Hepatocyte (in vitro differentiated cells): Measurements from ENCODE around the gene EHD2.

ENCODE experiments used
- EZH2 ChIP-seq: fragments of 200-600 bp; sonication (generic); IDR thresholded peaks from 2 replicates; pipeline ENCODE4 v1.6.1; 2016; ENCODE audit warnings: antibody characterized with exemption, mild to moderate bottlenecking, borderline replicate concordance
- EZH2phosphoT487 ChIP-seq: fragments of 200-600 bp; sonication (generic); IDR thresholded peaks from one replicate; pipeline ENCODE4 v1.6.1; 2018; ENCODE audit warnings: antibody characterized with exemption, mild to moderate bottlenecking, low read depth, moderate library complexity; ENCODE audit not compliant: unreplicated experiment, severe bottlenecking
- TF ChIP-seq, protein P1 (sequence below): fragments of 200-600 bp; sonication (generic); IDR thresholded peaks from 2 replicates; pipeline ENCODE4 v1.5.1; 2016; ENCODE audit warnings: antibody characterized with exemption, mild to moderate bottlenecking; ENCODE audit not compliant: poor library complexity

DNA sequence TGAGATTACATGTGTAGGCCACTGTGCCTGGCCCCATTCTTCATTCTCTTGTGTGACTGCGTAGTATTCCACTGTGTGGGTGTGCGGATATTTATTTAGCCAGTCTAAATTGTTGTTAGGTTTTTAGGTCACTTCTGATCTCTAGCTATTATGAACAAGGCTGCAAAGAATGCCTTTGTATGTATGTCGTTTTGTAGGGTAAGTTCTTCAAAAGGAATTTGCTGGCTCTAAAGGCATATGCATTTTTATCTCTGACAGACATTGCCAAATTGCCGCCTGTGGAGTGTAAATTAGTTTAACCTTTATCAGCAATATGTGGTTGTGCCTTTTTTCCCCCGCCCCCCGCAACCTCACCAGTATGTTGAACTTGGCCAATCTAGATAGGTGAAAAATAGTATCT, 30.3 kb upstream of the EHD2 start:
- TF ChIP-seq, protein P1, sequence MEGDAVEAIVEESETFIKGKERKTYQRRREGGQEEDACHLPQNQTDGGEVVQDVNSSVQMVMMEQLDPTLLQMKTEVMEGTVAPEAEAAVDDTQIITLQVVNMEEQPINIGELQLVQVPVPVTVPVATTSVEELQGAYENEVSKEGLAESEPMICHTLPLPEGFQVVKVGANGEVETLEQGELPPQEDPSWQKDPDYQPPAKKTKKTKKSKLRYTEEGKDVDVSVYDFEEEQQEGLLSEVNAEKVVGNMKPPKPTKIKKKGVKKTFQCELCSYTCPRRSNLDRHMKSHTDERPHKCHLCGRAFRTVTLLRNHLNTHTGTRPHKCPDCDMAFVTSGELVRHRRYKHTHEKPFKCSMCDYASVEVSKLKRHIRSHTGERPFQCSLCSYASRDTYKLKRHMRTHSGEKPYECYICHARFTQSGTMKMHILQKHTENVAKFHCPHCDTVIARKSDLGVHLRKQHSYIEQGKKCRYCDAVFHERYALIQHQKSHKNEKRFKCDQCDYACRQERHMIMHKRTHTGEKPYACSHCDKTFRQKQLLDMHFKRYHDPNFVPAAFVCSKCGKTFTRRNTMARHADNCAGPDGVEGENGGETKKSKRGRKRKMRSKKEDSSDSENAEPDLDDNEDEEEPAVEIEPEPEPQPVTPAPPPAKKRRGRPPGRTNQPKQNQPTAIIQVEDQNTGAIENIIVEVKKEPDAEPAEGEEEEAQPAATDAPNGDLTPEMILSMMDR, result no peak
- no peak for TF ChIP-seq EZH2
- no peak for TF ChIP-seq EZH2phosphoT487
